ENCODE results near the gene KCNIP4.

- TF ChIP-seq POLR2A (IDR thresholded peaks at IDR 0.05) (no peak), CTCF (IDR thresholded peaks at IDR 0.05) (no peak)
Measured at GRCh38 chr4:21167711-21168110, 780.9 kb downstream of the KCNIP4 start.

All from heart left ventricle (tissue), 13 donors.